Prostate gland (tissue), 2 donors: ENCODE results near the gene TMCC1.

Source experiments
- POLR2A ChIP-seq: fragments of 450-650 bp; IDR thresholded peaks from one replicate; pipeline ENCODE4 v1.6.1; 2016; ENCODE audit warnings: antibody characterized with exemption, mild to moderate bottlenecking
- TF ChIP-seq, protein P1 (sequence below), 4 experiments: fragments of 200-600 bp in 2 of 4; fragments of 450-650 bp in 2 of 4; sonication (generic) in 2 of 4; IDR thresholded peaks; 1 replicate in 3 of 4; 2 replicates in 1 of 4; pipeline ENCODE4 v1.5.1; 2016 to 2019; ENCODE audit warnings: antibody characterized with exemption in 4 of 4, mild to moderate bottlenecking in 2 of 4, moderate library complexity in 2 of 4

DNA sequence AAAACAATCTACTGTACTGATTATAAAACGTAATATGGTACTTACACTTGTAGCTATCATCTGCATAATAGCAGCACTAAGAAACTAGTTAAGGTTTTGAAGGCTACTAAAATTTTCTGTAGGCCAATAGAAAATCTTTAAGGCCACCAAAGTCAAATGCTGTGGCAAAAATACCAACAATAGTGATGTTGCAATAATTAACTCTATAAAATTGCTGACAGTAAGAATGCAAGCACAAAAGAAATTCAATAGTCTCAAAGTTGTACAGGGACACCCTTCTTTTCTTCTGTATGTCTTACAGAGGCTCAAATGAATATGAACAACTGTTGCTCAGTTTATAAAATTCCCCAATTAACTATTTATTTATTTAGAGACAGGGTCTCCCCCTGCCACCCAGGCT lies 62.0 kb downstream of the TMCC1 start:
- TF ChIP-seq, protein P1, sequence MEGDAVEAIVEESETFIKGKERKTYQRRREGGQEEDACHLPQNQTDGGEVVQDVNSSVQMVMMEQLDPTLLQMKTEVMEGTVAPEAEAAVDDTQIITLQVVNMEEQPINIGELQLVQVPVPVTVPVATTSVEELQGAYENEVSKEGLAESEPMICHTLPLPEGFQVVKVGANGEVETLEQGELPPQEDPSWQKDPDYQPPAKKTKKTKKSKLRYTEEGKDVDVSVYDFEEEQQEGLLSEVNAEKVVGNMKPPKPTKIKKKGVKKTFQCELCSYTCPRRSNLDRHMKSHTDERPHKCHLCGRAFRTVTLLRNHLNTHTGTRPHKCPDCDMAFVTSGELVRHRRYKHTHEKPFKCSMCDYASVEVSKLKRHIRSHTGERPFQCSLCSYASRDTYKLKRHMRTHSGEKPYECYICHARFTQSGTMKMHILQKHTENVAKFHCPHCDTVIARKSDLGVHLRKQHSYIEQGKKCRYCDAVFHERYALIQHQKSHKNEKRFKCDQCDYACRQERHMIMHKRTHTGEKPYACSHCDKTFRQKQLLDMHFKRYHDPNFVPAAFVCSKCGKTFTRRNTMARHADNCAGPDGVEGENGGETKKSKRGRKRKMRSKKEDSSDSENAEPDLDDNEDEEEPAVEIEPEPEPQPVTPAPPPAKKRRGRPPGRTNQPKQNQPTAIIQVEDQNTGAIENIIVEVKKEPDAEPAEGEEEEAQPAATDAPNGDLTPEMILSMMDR (IDR thresholded peaks at IDR 0.05) = no peak
- no peak for TF ChIP-seq POLR2A
